WTC11 (cell line): ENCODE results near the gene KRT10. TPM values are rescaled to one million over a fixed set of nuclear protein-coding genes. Genes with fewer than 3 reads are reported as not detected.

Source experiments
- ATAC-seq: fragments of 200-7000 bp; cut with Tn5 transposase; 2 replicates; pipeline ENCODE4 v1.10.0; 2021; ENCODE audit warnings: mild to moderate bottlenecking, moderate library complexity
- CTCF ChIA-PET: fragments of 300-600 bp; sonication (Branson Sonifier 250); formaldehyde crosslinking; loops from one replicate; lab custom pipeline; 2021; ENCODE audit warnings: antibody characterized with exemption; lab: Charles Lee
- POLR2A ChIA-PET: fragments of 350-600 bp; sonication (Branson Sonifier 250); formaldehyde crosslinking; loops from one replicate; lab custom pipeline; 2021; ENCODE audit warnings: antibody characterized with exemption; lab: Charles Lee
- DNase-seq: peaks from one replicate; pipeline ENCODE4 v3.0.0; 2021; ENCODE audit warnings: low spot score
- H3K27ac Mint-ChIP-seq: 2 replicates; pipeline ENCODE4 v1.8.0; 2021; ENCODE audit warnings: mixed read lengths
- H3K27me3 Mint-ChIP-seq: 2 replicates; pipeline ENCODE4 v1.8.0; 2021; ENCODE audit warnings: low read depth, mild to moderate bottlenecking, moderate library complexity, mixed read lengths
- H3K36me3 Mint-ChIP-seq: 2 replicates; pipeline ENCODE4 v1.8.0; 2021; ENCODE audit warnings: mixed read lengths
- H3K4me1 Mint-ChIP-seq: 2 replicates; pipeline ENCODE4 v1.8.0; 2022; ENCODE audit warnings: mixed read lengths
- H3K4me3 Mint-ChIP-seq: 2 replicates; pipeline ENCODE4 v1.8.0; 2021; ENCODE audit warnings: mild to moderate bottlenecking, moderate library complexity, mixed read lengths
- H3K9me3 Mint-ChIP-seq: 2 replicates; pipeline ENCODE4 v1.8.0; 2021; ENCODE audit warnings: mixed read lengths
- FOXP1 ChIP-seq: sonication (generic); formaldehyde crosslinking; IDR thresholded peaks from 2 replicates; pipeline ENCODE4 v1.8.0; 2022; ENCODE audit warnings: missing genetic modification reagents, mild to moderate bottlenecking, moderate library complexity, borderline replicate concordance
- GTF2I ChIP-seq: fragments of 250-450 bp; sonication (Bioruptor Pico); conservative IDR thresholded peaks from 2 replicates; pipeline ENCODE4 v1.4.0; 2021; ENCODE audit warnings: mild to moderate bottlenecking
- NFYB ChIP-seq: sonication (generic); formaldehyde crosslinking; conservative IDR thresholded peaks from 2 replicates; pipeline ENCODE4 v1.8.0; 2022; ENCODE audit warnings: low read depth, missing genetic modification reagents
- TP53 ChIP-seq: sonication (generic); formaldehyde crosslinking; IDR thresholded peaks from 2 replicates; pipeline ENCODE4 v1.8.1; 2023; ENCODE audit warnings: mild to moderate bottlenecking, missing genetic modification reagents
- ZNF219 ChIP-seq: sonication (generic); formaldehyde crosslinking; IDR thresholded peaks from 2 replicates; pipeline ENCODE4 v1.8.0; 2023; ENCODE audit warnings: missing genetic modification reagents, mild to moderate bottlenecking, borderline replicate concordance
- ZNF232 ChIP-seq: sonication (generic); formaldehyde crosslinking; IDR thresholded peaks from 2 replicates; pipeline ENCODE4 v1.8.0; 2022; ENCODE audit warnings: mild to moderate bottlenecking, missing genetic modification reagents
- total RNA-seq: library from RNA; stranded (reverse); gene quantifications from 3 replicates; pipeline ENCODE4 v1.2.3, GENCODE V29; 2021
- TF ChIP-seq, protein P1 (sequence below): fragments of 250-450 bp; sonication (Bioruptor Pico); IDR thresholded peaks from 2 replicates; pipeline ENCODE4 v1.9.0; 2021; ENCODE audit warnings: mild to moderate bottlenecking, borderline replicate concordance
- TF ChIP-seq, protein P2 (sequence below): fragments of 250-450 bp; sonication (Bioruptor Pico); conservative IDR thresholded peaks from 2 replicates; pipeline ENCODE4 v1.9.0; 2021; ENCODE audit warnings: mild to moderate bottlenecking
- TF ChIP-seq, protein P3 (sequence below): sonication (generic); formaldehyde crosslinking; IDR thresholded peaks from 2 replicates; pipeline ENCODE4 v1.8.0; 2022; ENCODE audit warnings: mild to moderate bottlenecking, missing genetic modification reagents
- TF ChIP-seq, protein P4 (sequence below): sonication (generic); formaldehyde crosslinking; IDR thresholded peaks from 2 replicates; pipeline ENCODE4 v1.8.1; 2022; ENCODE audit warnings: low read depth, missing genetic modification reagents, borderline replicate concordance
- TF ChIP-seq, protein P5 (sequence below): sonication (generic); formaldehyde crosslinking; IDR thresholded peaks from 2 replicates; pipeline ENCODE4 v1.8.0; 2022; ENCODE audit warnings: missing genetic modification reagents
- TF ChIP-seq, protein P6 (sequence below): sonication (generic); formaldehyde crosslinking; IDR thresholded peaks from 2 replicates; pipeline ENCODE4 v1.8.1; 2023; ENCODE audit warnings: mild to moderate bottlenecking, missing genetic modification reagents, moderate library complexity

KRT10 gene
- total RNA-seq, 1 experiment from 2014 or later = 23.2 TPM

DNA sequence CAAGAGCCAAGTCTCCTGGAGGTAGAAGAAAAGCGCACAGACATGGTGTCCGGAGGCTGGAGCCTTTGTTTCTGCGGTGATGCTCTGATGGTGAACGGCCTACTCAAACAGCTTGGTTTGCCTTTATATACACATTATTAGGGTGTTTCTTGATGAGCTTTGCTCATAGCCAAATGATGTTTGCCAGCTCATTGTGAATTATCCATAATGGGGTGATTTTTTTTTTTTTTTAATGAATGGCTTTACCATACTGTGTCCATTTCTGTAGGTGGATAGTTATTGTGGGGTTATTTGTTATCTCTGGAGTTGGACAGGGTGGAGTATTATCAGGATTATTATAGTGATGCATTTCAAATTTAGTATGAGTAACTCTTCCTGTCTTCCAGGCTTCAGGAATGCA lies 40.0 kb downstream of the KRT10 start, which contains the start of gene KRT27 (continued):
- TF ChIP-seq ZNF219 (no peak), TP53 (CRISPR knock-in tag) (no peak), ZNF232 (no peak), NFYB (CRISPR knock-in tag) (no peak)
- TF ChIP-seq, protein P1, sequence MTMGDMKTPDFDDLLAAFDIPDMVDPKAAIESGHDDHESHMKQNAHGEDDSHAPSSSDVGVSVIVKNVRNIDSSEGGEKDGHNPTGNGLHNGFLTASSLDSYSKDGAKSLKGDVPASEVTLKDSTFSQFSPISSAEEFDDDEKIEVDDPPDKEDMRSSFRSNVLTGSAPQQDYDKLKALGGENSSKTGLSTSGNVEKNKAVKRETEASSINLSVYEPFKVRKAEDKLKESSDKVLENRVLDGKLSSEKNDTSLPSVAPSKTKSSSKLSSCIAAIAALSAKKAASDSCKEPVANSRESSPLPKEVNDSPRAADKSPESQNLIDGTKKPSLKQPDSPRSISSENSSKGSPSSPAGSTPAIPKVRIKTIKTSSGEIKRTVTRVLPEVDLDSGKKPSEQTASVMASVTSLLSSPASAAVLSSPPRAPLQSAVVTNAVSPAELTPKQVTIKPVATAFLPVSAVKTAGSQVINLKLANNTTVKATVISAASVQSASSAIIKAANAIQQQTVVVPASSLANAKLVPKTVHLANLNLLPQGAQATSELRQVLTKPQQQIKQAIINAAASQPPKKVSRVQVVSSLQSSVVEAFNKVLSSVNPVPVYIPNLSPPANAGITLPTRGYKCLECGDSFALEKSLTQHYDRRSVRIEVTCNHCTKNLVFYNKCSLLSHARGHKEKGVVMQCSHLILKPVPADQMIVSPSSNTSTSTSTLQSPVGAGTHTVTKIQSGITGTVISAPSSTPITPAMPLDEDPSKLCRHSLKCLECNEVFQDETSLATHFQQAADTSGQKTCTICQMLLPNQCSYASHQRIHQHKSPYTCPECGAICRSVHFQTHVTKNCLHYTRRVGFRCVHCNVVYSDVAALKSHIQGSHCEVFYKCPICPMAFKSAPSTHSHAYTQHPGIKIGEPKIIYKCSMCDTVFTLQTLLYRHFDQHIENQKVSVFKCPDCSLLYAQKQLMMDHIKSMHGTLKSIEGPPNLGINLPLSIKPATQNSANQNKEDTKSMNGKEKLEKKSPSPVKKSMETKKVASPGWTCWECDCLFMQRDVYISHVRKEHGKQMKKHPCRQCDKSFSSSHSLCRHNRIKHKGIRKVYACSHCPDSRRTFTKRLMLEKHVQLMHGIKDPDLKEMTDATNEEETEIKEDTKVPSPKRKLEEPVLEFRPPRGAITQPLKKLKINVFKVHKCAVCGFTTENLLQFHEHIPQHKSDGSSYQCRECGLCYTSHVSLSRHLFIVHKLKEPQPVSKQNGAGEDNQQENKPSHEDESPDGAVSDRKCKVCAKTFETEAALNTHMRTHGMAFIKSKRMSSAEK (CRISPR knock-in tag) = no peak
- TF ChIP-seq, protein P2, sequence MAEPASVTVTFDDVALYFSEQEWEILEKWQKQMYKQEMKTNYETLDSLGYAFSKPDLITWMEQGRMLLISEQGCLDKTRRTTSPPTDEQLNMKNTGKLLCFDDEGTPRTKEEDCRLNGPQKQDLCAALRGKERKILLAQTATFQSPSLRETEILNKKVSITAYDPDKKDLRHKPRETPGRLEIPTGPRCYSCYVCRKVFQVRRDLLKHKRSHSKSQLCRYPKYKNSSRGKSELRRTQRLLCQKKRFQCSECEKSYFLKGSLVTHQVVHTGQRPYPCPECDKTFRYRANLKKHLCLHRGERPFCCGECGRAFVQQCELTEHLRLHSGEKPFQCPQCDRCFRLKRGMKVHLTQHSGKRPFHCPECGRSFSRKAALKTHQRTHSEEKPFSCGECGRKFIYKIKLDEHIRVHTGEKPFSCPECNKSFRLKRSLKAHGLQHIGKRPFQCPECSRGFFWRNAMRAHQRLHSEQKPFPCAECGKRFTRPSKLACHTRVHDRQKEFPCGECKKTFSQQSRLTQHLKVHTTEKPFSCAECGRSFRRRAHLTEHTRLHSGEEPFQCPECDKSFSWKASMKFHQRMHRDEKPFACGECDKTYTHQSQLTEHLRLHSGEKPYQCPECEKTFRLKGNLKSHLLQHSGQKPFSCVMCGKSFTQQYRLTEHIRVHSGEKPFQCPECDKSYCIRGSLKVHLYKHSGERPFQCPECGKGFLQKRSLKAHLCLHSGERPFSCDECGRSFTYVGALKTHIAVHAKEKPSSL = no peak
- TF ChIP-seq, protein P3, sequence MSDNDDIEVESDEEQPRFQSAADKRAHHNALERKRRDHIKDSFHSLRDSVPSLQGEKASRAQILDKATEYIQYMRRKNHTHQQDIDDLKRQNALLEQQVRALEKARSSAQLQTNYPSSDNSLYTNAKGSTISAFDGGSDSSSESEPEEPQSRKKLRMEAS (CRISPR knock-in tag) = no peak
- TF ChIP-seq, all 79 proteins: peak for 0

DNA sequence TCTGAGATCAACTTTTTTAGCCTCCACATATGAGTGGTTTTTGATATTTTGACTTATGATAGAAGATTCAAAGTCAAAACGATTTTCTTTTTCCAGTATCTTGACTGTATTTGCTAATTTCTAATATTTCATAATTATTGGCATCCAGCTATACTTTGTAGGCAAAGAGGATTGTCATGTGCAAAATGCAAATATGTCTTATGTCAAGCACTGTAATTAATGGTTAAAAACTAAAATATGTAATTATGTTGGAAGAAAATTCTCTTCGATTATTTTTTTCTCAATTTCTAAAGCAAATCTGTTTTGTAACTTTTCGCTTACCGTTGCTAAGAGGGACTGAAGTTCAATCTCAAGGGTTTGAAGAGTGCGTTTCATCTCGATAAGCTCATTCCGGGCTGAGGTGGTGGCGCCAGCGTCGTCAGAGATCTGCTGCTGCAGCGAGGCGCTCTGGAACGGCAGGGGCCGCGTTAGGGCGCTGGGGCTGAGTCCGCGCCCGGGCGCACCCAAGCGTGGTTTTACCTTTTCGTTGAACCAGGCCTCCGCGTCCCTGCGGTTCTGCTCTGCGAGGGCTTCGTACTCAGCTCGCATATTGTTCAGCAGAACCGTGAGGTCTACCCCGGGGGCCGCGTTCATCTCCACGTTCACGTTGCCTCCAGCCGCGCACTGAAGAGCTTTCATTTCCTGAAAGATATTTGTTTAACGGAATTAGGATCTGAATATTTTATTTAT lies 43.1 kb downstream of the KRT10 start:
- Mint-ChIP-seq H3K4me3 (peak overlapping the region; percentile 30), H3K27me3 (peaks cover 28% of the 10 kb centered on the region), H3K36me3 (no peaks in the 10 kb centered on the region), H3K27ac (no peak overlapping the region), H3K4me1 (no peaks in the 10 kb centered on the region), H3K9me3 (no peaks in the 10 kb centered on the region)
- POLR2A ChIA-PET = no interaction called here
- CTCF ChIA-PET = interaction anchor here (0.8 to 2.0 kb wide), 4 partner anchors 101 to 164 kb away, joined by 3 to 12 read pairs (median 4); no protein-coding TSS in a partner anchor
- DNase-seq (peak; percentile 35), ATAC-seq (peak; percentile 57; the same call in 1 of the 2 replicates)
- TF ChIP-seq FOXP1 (no peak), GTF2I (CRISPR knock-in tag) (no peak), ZNF219 (no peak)
- TF ChIP-seq, protein P4, sequence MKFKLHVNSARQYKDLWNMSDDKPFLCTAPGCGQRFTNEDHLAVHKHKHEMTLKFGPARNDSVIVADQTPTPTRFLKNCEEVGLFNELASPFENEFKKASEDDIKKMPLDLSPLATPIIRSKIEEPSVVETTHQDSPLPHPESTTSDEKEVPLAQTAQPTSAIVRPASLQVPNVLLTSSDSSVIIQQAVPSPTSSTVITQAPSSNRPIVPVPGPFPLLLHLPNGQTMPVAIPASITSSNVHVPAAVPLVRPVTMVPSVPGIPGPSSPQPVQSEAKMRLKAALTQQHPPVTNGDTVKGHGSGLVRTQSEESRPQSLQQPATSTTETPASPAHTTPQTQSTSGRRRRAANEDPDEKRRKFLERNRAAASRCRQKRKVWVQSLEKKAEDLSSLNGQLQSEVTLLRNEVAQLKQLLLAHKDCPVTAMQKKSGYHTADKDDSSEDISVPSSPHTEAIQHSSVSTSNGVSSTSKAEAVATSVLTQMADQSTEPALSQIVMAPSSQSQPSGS (CRISPR knock-in tag) = no peak
- TF ChIP-seq, protein P5, sequence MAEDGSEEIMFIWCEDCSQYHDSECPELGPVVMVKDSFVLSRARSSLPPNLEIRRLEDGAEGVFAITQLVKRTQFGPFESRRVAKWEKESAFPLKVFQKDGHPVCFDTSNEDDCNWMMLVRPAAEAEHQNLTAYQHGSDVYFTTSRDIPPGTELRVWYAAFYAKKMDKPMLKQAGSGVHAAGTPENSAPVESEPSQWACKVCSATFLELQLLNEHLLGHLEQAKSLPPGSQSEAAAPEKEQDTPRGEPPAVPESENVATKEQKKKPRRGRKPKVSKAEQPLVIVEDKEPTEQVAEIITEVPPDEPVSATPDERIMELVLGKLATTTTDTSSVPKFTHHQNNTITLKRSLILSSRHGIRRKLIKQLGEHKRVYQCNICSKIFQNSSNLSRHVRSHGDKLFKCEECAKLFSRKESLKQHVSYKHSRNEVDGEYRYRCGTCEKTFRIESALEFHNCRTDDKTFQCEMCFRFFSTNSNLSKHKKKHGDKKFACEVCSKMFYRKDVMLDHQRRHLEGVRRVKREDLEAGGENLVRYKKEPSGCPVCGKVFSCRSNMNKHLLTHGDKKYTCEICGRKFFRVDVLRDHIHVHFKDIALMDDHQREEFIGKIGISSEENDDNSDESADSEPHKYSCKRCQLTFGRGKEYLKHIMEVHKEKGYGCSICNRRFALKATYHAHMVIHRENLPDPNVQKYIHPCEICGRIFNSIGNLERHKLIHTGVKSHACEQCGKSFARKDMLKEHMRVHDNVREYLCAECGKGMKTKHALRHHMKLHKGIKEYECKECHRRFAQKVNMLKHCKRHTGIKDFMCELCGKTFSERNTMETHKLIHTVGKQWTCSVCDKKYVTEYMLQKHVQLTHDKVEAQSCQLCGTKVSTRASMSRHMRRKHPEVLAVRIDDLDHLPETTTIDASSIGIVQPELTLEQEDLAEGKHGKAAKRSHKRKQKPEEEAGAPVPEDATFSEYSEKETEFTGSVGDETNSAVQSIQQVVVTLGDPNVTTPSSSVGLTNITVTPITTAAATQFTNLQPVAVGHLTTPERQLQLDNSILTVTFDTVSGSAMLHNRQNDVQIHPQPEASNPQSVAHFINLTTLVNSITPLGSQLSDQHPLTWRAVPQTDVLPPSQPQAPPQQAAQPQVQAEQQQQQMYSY (CRISPR knock-in tag) = no peak
- TF ChIP-seq, protein P6, sequence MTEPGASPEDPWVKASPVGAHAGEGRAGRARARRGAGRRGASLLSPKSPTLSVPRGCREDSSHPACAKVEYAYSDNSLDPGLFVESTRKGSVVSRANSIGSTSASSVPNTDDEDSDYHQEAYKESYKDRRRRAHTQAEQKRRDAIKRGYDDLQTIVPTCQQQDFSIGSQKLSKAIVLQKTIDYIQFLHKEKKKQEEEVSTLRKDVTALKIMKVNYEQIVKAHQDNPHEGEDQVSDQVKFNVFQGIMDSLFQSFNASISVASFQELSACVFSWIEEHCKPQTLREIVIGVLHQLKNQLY (CRISPR knock-in tag) = no peak
